ENCODE measurements around the gene RAPGEF6.
"Not testable (repeated sequence)": the region's sequence is repeated elsewhere in the genome, so short reads cannot be mapped to it uniquely, and the experiment has no call there.

RAPGEF6 gene

DNA sequence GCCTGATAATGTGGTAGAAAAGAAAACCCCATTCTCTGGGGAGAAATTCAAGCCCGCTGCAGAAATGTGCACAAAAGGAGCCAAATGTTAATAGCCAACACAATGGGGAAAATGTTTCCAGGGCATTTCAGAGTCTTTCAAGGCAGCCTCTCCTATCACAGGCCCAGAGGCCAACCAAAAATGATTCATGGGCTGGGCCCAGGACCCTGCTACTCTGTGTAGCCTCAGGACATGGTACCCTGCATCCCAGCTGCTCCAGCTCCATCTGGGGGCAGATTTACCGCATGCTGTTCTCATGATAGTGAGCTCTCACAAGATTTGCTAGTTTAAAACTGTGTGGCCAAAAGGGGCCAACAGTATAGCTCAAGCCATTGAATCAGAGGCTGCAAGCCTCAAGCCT is 41.1 kb downstream of the RAPGEF6 start:
- POLR2A ChIA-PET: no interaction called here
- TF ChIP-seq HOXD13 (CRISPR knock-in tag; IDR thresholded peaks at IDR 0.05; ENCODE audit: borderline replicate concordance) (no peak), ZNF747 (tag by site-specific recombination; IDR thresholded peaks at IDR 0.05) (no peak), ZNF311 (tag by site-specific recombination; IDR thresholded peaks at IDR 0.05; ENCODE audit: borderline replicate concordance) (no peak), ZBTB7A (tag by site-specific recombination; IDR thresholded peaks at IDR 0.05; ENCODE audit: low read depth) (no peak), ZNF391 (tag by site-specific recombination; IDR thresholded peaks at IDR 0.05; ENCODE audit: borderline replicate concordance, low read depth) (no peak), OSR2 (tag by site-specific recombination; IDR thresholded peaks at IDR 0.05) (no peak), ZNF169 (tag by site-specific recombination; IDR thresholded peaks at IDR 0.05) (no peak), ZNF623 (tag by site-specific recombination; IDR thresholded peaks at IDR 0.05) (no peak)
- TF ChIP-seq, protein P1, sequence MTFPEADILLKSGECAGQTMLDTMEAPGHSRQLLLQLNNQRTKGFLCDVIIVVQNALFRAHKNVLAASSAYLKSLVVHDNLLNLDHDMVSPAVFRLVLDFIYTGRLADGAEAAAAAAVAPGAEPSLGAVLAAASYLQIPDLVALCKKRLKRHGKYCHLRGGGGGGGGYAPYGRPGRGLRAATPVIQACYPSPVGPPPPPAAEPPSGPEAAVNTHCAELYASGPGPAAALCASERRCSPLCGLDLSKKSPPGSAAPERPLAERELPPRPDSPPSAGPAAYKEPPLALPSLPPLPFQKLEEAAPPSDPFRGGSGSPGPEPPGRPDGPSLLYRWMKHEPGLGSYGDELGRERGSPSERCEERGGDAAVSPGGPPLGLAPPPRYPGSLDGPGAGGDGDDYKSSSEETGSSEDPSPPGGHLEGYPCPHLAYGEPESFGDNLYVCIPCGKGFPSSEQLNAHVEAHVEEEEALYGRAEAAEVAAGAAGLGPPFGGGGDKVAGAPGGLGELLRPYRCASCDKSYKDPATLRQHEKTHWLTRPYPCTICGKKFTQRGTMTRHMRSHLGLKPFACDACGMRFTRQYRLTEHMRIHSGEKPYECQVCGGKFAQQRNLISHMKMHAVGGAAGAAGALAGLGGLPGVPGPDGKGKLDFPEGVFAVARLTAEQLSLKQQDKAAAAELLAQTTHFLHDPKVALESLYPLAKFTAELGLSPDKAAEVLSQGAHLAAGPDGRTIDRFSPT (tag by site-specific recombination; IDR thresholded peaks at IDR 0.05): no peak
- TF ChIP-seq, protein P2, sequence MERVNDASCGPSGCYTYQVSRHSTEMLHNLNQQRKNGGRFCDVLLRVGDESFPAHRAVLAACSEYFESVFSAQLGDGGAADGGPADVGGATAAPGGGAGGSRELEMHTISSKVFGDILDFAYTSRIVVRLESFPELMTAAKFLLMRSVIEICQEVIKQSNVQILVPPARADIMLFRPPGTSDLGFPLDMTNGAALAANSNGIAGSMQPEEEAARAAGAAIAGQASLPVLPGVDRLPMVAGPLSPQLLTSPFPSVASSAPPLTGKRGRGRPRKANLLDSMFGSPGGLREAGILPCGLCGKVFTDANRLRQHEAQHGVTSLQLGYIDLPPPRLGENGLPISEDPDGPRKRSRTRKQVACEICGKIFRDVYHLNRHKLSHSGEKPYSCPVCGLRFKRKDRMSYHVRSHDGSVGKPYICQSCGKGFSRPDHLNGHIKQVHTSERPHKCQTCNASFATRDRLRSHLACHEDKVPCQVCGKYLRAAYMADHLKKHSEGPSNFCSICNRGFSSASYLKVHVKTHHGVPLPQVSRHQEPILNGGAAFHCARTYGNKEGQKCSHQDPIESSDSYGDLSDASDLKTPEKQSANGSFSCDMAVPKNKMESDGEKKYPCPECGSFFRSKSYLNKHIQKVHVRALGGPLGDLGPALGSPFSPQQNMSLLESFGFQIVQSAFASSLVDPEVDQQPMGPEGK (tag by site-specific recombination; IDR thresholded peaks at IDR 0.05): no peak
- H3K27ac ChIP-seq (ENCODE audit: extremely low read depth, low read depth, low read length): no peak overlapping the region

DNA sequence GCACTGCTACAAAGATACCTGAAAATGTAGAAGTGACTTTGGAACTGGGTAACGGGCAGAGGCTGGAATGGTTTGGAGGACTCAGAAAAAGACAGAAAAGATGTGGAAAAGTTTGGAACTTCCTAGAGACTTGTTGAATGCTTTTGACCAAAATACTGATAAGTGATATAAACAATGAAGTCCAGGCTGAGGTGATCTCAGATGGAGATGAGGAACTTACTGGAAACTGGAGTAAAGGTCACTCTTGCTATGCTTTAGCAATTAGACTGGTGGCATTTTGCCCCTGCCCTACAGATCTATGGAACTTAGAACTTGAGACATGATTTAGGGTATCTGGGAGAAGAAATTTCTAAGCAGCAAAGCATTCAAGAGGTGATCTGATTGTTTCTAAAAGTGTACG is 41.6 kb downstream of the RAPGEF6 start:
- H3K4me3 ChIP-seq (ENCODE audit: low read depth, low read length); H3K9me3 ChIP-seq (ENCODE audit: control insufficient read depth, insufficient read depth, low read depth, low read length); POLR2A ChIA-PET; H3K27ac ChIP-seq (ENCODE audit: extremely low read depth, low read depth, low read length); H3K4me1 ChIP-seq (ENCODE audit: control insufficient read depth, insufficient read depth, low read length); H3K36me3 ChIP-seq (ENCODE audit: control insufficient read depth in 2 of 2, insufficient read depth in 1 of 2, low read length in 2 of 2): not testable (repeated sequence)
- CTCF ChIA-PET: interaction anchor here (0.5 to 8.2 kb wide), 3 partner anchors 26 to 415 kb away, joined by 3 to 129 read pairs (median 4); partner anchors contain the start of gene ACSL6
- peak; percentile 67; the same call in 1 of the 2 replicates for TF ChIP-seq SCRT2 (tag by site-specific recombination; IDR thresholded peaks at IDR 0.05)
- TF ChIP-seq SCRT1 (tag by site-specific recombination; IDR thresholded peaks at IDR 0.05; ENCODE audit: borderline replicate concordance): peak; percentile 51; the same call in 1 of the 2 replicates

More for the DNA sequence above, 41.1 kb downstream of the RAPGEF6 start:
- H3K4me3 ChIP-seq (ENCODE audit: low read depth, low read length): no peak overlapping the region
- CTCF ChIA-PET: no interaction called here
- H3K4me1 ChIP-seq (ENCODE audit: control insufficient read depth, insufficient read depth, low read length): no peaks in the 10 kb centered on the region
- H3K36me3 ChIP-seq (ENCODE audit: control insufficient read depth in 2 of 2, insufficient read depth in 1 of 2, low read length in 2 of 2): peaks cover 0 to 4% of the 10 kb centered on the region in 2 experiments; a peak in 2 of 3 replicates
- no peaks in the 10 kb centered on the region for H3K9me3 ChIP-seq (ENCODE audit: control insufficient read depth, insufficient read depth, low read depth, low read length)

DNA sequence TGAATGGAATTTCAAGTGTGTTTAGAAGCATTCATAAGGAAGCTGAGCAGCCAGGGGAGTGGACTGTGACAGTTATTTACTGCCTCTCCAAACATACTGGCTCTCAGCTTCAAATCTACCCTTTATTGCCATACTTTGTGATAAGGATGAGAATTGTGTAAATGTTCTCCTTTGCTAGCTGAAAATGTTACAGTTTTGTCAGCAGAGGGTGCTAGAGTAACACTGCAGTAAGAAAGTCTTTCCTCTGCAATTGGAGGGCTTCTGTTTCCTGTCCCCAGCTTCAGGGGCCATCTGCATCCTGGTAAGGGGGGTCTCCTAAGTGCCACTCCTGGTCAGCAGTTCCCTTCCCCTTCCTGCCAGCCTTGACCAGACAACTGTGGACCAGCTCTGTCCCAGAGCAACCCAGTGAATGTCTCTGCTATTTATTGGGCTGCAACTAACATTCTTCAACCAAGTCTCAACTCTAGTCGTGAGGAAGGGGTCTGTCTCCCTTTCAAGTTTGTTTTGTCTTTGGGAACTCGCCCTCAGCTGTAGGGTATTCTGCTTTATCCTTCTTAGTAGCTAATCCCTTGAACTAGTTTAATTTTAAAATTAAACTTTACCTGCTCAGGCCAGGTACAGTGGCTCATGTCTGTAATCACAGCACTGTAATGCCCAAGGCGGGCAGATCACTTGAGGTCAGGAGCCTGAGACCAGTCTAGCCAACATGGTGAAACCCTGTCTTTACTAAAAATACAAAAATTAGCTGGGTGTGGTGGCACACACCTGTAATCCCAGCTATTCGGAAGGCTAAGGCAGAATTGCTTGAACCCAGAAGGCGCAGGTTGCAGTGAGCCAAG is 45.3 kb downstream of the RAPGEF6 start:
- Histone ChIP-seq H3K36me3 (ENCODE audit: control insufficient read depth in 2 of 2, insufficient read depth in 1 of 2, low read length in 2 of 2) (no peaks in the 10 kb centered on the region; a peak in 1 of 3 replicates), H3K9me3 (ENCODE audit: control insufficient read depth, insufficient read depth, low read depth, low read length) (no peaks in the 10 kb centered on the region), H3K27ac (ENCODE audit: extremely low read depth, low read depth, low read length) (no peak overlapping the region), H3K4me3 (ENCODE audit: low read depth, low read length) (no peak overlapping the region), H3K4me1 (ENCODE audit: control insufficient read depth, insufficient read depth, low read length) (no peaks in the 10 kb centered on the region)
- POLR2A ChIA-PET: interaction anchor here (0.5 to 1.0 kb wide), 3 partner anchors 46 to 418 kb away, joined by 4 to 5 read pairs (median 5); partner anchors contain the start of gene FNIP1
- CTCF ChIA-PET: interaction anchor here (0.6 to 8.2 kb wide), 43 partner anchors 9 to 590 kb away, joined by 3 to 129 read pairs (median 4); partner anchors contain the start of genes ACSL6, FNIP1 and IL3
- TF ChIP-seq, protein P3, sequence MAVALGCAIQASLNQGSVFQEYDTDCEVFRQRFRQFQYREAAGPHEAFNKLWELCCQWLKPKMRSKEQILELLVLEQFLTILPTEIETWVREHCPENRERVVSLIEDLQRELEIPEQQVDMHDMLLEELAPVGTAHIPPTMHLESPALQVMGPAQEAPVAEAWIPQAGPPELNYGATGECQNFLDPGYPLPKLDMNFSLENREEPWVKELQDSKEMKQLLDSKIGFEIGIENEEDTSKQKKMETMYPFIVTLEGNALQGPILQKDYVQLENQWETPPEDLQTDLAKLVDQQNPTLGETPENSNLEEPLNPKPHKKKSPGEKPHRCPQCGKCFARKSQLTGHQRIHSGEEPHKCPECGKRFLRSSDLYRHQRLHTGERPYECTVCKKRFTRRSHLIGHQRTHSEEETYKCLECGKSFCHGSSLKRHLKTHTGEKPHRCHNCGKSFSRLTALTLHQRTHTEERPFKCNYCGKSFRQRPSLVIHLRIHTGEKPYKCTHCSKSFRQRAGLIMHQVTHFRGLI (tag by site-specific recombination; IDR thresholded peaks at IDR 0.05): no peak
- TF ChIP-seq, protein P4, sequence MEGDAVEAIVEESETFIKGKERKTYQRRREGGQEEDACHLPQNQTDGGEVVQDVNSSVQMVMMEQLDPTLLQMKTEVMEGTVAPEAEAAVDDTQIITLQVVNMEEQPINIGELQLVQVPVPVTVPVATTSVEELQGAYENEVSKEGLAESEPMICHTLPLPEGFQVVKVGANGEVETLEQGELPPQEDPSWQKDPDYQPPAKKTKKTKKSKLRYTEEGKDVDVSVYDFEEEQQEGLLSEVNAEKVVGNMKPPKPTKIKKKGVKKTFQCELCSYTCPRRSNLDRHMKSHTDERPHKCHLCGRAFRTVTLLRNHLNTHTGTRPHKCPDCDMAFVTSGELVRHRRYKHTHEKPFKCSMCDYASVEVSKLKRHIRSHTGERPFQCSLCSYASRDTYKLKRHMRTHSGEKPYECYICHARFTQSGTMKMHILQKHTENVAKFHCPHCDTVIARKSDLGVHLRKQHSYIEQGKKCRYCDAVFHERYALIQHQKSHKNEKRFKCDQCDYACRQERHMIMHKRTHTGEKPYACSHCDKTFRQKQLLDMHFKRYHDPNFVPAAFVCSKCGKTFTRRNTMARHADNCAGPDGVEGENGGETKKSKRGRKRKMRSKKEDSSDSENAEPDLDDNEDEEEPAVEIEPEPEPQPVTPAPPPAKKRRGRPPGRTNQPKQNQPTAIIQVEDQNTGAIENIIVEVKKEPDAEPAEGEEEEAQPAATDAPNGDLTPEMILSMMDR (tag by site-specific recombination; IDR thresholded peaks at IDR 0.05): peak; percentile 75
- TF ChIP-seq ZNF132 (tag by site-specific recombination; IDR thresholded peaks at IDR 0.05; ENCODE audit: borderline replicate concordance) (no peak), SETDB1 (IDR thresholded peaks at IDR 0.05; ENCODE audit: insufficient read length, low read length) (no peak), ZNF654 (tag by site-specific recombination; IDR thresholded peaks at IDR 0.05; ENCODE audit: low read depth) (peak; percentile 94)
- TF ChIP-seq, protein P5, sequence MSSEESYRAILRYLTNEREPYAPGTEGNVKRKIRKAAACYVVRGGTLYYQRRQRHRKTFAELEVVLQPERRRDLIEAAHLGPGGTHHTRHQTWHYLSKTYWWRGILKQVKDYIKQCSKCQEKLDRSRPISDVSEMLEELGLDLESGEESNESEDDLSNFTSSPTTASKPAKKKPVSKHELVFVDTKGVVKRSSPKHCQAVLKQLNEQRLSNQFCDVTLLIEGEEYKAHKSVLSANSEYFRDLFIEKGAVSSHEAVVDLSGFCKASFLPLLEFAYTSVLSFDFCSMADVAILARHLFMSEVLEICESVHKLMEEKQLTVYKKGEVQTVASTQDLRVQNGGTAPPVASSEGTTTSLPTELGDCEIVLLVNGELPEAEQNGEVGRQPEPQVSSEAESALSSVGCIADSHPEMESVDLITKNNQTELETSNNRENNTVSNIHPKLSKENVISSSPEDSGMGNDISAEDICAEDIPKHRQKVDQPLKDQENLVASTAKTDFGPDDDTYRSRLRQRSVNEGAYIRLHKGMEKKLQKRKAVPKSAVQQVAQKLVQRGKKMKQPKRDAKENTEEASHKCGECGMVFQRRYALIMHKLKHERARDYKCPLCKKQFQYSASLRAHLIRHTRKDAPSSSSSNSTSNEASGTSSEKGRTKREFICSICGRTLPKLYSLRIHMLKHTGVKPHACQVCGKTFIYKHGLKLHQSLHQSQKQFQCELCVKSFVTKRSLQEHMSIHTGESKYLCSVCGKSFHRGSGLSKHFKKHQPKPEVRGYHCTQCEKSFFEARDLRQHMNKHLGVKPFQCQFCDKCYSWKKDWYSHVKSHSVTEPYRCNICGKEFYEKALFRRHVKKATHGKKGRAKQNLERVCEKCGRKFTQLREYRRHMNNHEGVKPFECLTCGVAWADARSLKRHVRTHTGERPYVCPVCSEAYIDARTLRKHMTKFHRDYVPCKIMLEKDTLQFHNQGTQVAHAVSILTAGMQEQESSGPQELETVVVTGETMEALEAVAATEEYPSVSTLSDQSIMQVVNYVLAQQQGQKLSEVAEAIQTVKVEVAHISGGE (tag by site-specific recombination; conservative IDR thresholded peaks at IDR 0.05; ENCODE audit: low read depth): peak; percentile 86

Measured in HEK293 (cell line).